Germinal center (tissue), 1 donor: ENCODE measurements around the gene CEACAM16.
"Not testable (repeated sequence)": the region's sequence is repeated elsewhere in the genome, so short reads cannot be mapped to it uniquely, and the experiment has no call there.

Experiments
- DNase-seq: peaks from one replicate; pipeline ENCODE4 v3.0.0; 2012; ENCODE audit warnings: mixed read lengths, low spot score

Gene CEACAM16

GRCh38 chr19:44703336-44704078 lies 4.6 kb downstream of the CEACAM16 start:
- DNase-seq = no peak

- DNase-seq = no peak
These were observed 6.0 kb downstream of the CEACAM16 start for GRCh38 chr19:44704982-44705381.

- no peak for DNase-seq
These were observed 6.6 kb downstream of the CEACAM16 start for GRCh38 chr19:44705502-44706010.

- no peak for DNase-seq
These were observed 7.7 kb downstream of the CEACAM16 start for GRCh38 chr19:44706506-44707236.

GRCh38 chr19:44707794-44708193 lies 8.8 kb downstream of the CEACAM16 start:
- DNase-seq = no peak

- no peak for DNase-seq
These were observed 10.0 kb downstream of the CEACAM16 start for GRCh38 chr19:44708940-44709339.

- DNase-seq = not testable (repeated sequence)
These were observed 10.7 kb downstream of the CEACAM16 start for GRCh38 chr19:44709434-44710266.

- DNase-seq = no peak
These were observed 11.5 kb downstream of the CEACAM16 start for GRCh38 chr19:44710483-44710882.

GRCh38 chr19:44712864-44713515 lies 14.0 kb downstream of the CEACAM16 start:
- DNase-seq = no peak

- no peak for DNase-seq
These were observed 15.7 kb downstream of the CEACAM16 start for GRCh38 chr19:44714597-44715169.

GRCh38 chr19:44717603-44718002 lies 18.7 kb downstream of the CEACAM16 start:
- no peak for DNase-seq

GRCh38 chr19:44718441-44719261 lies 19.7 kb downstream of the CEACAM16 start:
- DNase-seq = no peak

- no peak for DNase-seq
These were observed 20.3 kb downstream of the CEACAM16 start for GRCh38 chr19:44719262-44719701.

- DNase-seq = not testable (repeated sequence)
These were observed 21.4 kb downstream of the CEACAM16 start for GRCh38 chr19:44720396-44720795.

GRCh38 chr19:44720945-44721344 lies 22.0 kb downstream of the CEACAM16 start:
- no peak for DNase-seq

GRCh38 chr19:44721369-44721768 lies 22.4 kb downstream of the CEACAM16 start:
- DNase-seq = not testable (repeated sequence)

- no peak for DNase-seq
These were observed 23.5 kb downstream of the CEACAM16 start for GRCh38 chr19:44722131-44723121.

GRCh38 chr19:44723299-44723951 lies 24.5 kb downstream of the CEACAM16 start:
- no peak for DNase-seq

- DNase-seq = peak; percentile 86
These were observed 25.0 kb downstream of the CEACAM16 start for GRCh38 chr19:44723952-44724319.
